ENCODE results near the gene POU2F3. TPM values are rescaled to one million over a fixed set of nuclear protein-coding genes. Genes with fewer than 3 reads are reported as not detected.

The POU2F3 gene
- polyA plus RNA-seq, 1 experiment = not detected

GRCh38 chr11:120279502-120279901, 39.6 kb downstream of the POU2F3 start:
- Histone ChIP-seq H3K4me3 (ENCODE audit: low read depth, low read length) (no peak overlapping the region), H3K27ac (ENCODE audit: low read depth, low read length) (no peak overlapping the region), H3K27me3 (ENCODE audit: control insufficient read depth, insufficient read depth, low read length) (peaks cover 30% of the 10 kb centered on the region), H3K9me3 (ENCODE audit: control insufficient read depth, insufficient read depth, low read length) (no peaks in the 10 kb centered on the region)
- POLR2A ChIA-PET = no interaction called here
- CTCF ChIA-PET = interaction anchor here (2.3 kb wide), 1 partner anchor 20 kb away, joined by 8 read pairs; no protein-coding TSS in a partner anchor
- no peak for TF ChIP-seq CTCF (IDR thresholded peaks at IDR 0.05; ENCODE audit: low read depth, low read length)
- DNase-seq (ENCODE audit: low read depth, low spot score) = no peak

- TF ChIP-seq CTCF (IDR thresholded peaks at IDR 0.05; ENCODE audit: low read depth, low read length) = no peak
- Histone ChIP-seq H3K27ac (ENCODE audit: low read depth, low read length) (no peak overlapping the region), H3K4me3 (ENCODE audit: low read depth, low read length) (no peak overlapping the region), H3K27me3 (ENCODE audit: control insufficient read depth, insufficient read depth, low read length) (peaks cover 28% of the 10 kb centered on the region), H3K9me3 (ENCODE audit: control insufficient read depth, insufficient read depth, low read length) (no peaks in the 10 kb centered on the region)
- POLR2A ChIA-PET = no interaction called here
- no peak for DNase-seq (ENCODE audit: low read depth, low spot score)
- CTCF ChIA-PET = interaction anchor here (1.5 to 2.3 kb wide), 2 partner anchors 19 to 23 kb away, joined by 4 to 8 read pairs; no protein-coding TSS in a partner anchor
These were observed 40.7 kb downstream of the POU2F3 start for GRCh38 chr11:120280600-120281051.

GRCh38 chr11:120281143-120281795, 41.3 kb downstream of the POU2F3 start:
- H3K4me3 ChIP-seq (ENCODE audit: low read depth, low read length) = no peak overlapping the region
- H3K9me3 ChIP-seq (ENCODE audit: control insufficient read depth, insufficient read depth, low read length) = no peaks in the 10 kb centered on the region
- no peak for TF ChIP-seq CTCF (IDR thresholded peaks at IDR 0.05; ENCODE audit: low read depth, low read length)
- ChIA-PET POLR2A (interaction anchor here (0.6 kb wide), 1 partner anchor 1103 kb away, joined by 13 read pairs; no protein-coding TSS in a partner anchor), CTCF (interaction anchor here (1.5 to 2.3 kb wide), 2 partner anchors 18 to 22 kb away, joined by 4 to 8 read pairs; no protein-coding TSS in a partner anchor)
- H3K27ac ChIP-seq (ENCODE audit: low read depth, low read length) = no peak overlapping the region
- DNase-seq (ENCODE audit: low read depth, low spot score) = no peak
- peaks cover 28% of the 10 kb centered on the region for H3K27me3 ChIP-seq (ENCODE audit: control insufficient read depth, insufficient read depth, low read length)

- Histone ChIP-seq H3K27ac (ENCODE audit: low read depth, low read length) (no peak overlapping the region), H3K4me3 (ENCODE audit: low read depth, low read length) (no peak overlapping the region), H3K27me3 (ENCODE audit: control insufficient read depth, insufficient read depth, low read length) (peaks cover 34% of the 10 kb centered on the region), H3K9me3 (ENCODE audit: control insufficient read depth, insufficient read depth, low read length) (no peaks in the 10 kb centered on the region)
- ChIA-PET POLR2A (no interaction called here), CTCF (interaction anchor here (1.6 kb wide), 1 partner anchor 17 kb away, joined by 3 read pairs; no protein-coding TSS in a partner anchor)
- DNase-seq (ENCODE audit: low read depth, low spot score) = no peak
- no peak for TF ChIP-seq CTCF (IDR thresholded peaks at IDR 0.05; ENCODE audit: low read depth, low read length)
These were observed 43.2 kb downstream of the POU2F3 start for GRCh38 chr11:120283124-120283523.

GRCh38 chr11:120284272-120284671, 44.3 kb downstream of the POU2F3 start:
- ChIA-PET CTCF (interaction anchor here (1.6 kb wide), 1 partner anchor 16 kb away, joined by 3 read pairs; no protein-coding TSS in a partner anchor), POLR2A (no interaction called here)

More at GRCh38 chr11:120284272-120284671, 44.3 kb downstream of the POU2F3 start:
- Histone ChIP-seq H3K9me3 (ENCODE audit: control insufficient read depth, insufficient read depth, low read length) (no peaks in the 10 kb centered on the region), H3K27ac (ENCODE audit: low read depth, low read length) (no peak overlapping the region), H3K4me3 (ENCODE audit: low read depth, low read length) (no peak overlapping the region), H3K27me3 (ENCODE audit: control insufficient read depth, insufficient read depth, low read length) (peaks cover 33% of the 10 kb centered on the region)
- no peak for DNase-seq (ENCODE audit: low read depth, low spot score)
- no peak for TF ChIP-seq CTCF (IDR thresholded peaks at IDR 0.05; ENCODE audit: low read depth, low read length)
